GM10248 (cell line): Measurements from ENCODE around the gene MAP2K6.

Source experiments
- CTCF ChIA-PET: fragments of 300-600 bp; sonication (Branson Sonifier 250); formaldehyde crosslinking; extraction: SDS; loops from one replicate; lab custom pipeline; 2021; ENCODE audit warnings: antibody characterized with exemption; lab: Yijun Ruan, JAX
- POLR2A ChIA-PET: fragments of 350-650 bp; sonication (Branson Sonifier 250); formaldehyde crosslinking; extraction: SDS; loops from one replicate; lab custom pipeline; 2020; ENCODE audit warnings: antibody characterized with exemption; lab: Yijun Ruan, JAX
- DNase-seq: peaks from one replicate; pipeline ENCODE4 v3.0.0; 2012; ENCODE audit errors: extremely low spot score
- CTCF ChIP-seq: IDR thresholded peaks from 2 replicates; pipeline ENCODE4 v1.5.1; 2012; ENCODE audit warnings: mild to moderate bottlenecking, low read depth; ENCODE audit errors: extremely low read depth, missing control alignments, control extremely low read depth

MAP2K6 gene

DNA sequence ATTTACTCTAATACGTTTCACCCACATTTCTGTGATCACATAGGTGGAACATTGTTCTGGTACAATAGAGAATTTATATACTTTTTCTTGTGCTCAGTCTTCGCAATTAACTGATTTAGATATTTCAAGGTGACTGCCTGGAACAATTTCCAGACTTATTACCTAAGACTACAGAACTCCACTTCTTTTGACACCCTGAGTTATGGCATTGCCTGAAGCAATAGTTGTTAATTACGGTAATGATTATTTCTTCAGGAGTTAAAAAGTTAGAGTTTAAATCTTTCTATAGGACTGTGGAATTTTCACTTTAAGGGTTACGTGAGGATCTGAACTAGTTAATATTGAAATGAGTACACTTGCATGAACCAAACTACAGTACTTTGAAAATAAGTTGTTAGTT, 74.8 kb downstream of the MAP2K6 start:
- no peak for TF ChIP-seq CTCF
- ChIA-PET POLR2A (no interaction called here), CTCF (no interaction called here)
- DNase-seq: no peak

DNA sequence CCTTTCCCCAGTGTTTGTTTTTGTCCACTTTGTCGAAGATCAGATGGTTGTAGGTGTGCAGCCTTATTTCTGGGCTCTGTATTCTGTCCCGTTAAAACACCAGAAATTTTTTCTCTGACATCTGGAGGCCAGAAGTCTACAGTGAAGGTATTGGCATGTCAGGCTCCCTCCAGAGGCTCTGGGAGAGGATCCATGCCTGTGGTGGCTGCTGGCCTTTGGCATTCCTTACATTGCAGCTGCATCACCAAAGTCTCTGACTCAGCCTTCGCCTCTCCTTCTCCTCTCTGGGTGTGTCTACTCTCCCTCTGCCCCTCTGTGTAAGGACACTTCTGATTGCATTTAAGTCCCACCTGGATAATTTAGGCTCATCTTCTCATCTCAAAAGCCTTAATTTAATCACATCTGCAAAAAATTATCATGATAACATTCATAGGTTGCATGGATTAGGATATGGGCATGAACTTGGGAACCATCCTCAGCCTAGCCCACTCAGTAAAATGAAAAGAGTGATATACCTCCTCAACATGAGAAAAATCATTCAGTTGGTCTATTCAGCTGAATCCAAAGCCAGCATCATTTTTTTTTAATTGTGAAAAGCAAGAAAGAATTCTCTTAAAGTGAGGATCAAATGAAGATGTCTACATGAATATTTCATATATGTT, 78.0 kb downstream of the MAP2K6 start:
- no peak for TF ChIP-seq CTCF
- POLR2A ChIA-PET: no interaction called here
- DNase-seq: no peak
- CTCF ChIA-PET: no interaction called here

- no peak for DNase-seq
- CTCF ChIA-PET: interaction anchor here (0.8 to 1.5 kb wide), 6 partner anchors 9 to 101 kb away, joined by 3 to 5 read pairs (median 4); no protein-coding TSS in a partner anchor
- POLR2A ChIA-PET: no interaction called here
- TF ChIP-seq CTCF: no peak
Observed at GRCh38 chr17:69495787-69496186, 81.3 kb downstream of the MAP2K6 start.

- TF ChIP-seq CTCF: no peak
- no peak for DNase-seq
- ChIA-PET CTCF (interaction anchor here (1.2 to 12.4 kb wide), 3 partner anchors 12 to 26 kb away, joined by 3 to 113 read pairs (median 4); no protein-coding TSS in a partner anchor), POLR2A (no interaction called here)
Observed at GRCh38 chr17:69497161-69497560, 82.7 kb downstream of the MAP2K6 start.

GRCh38 chr17:69499318-69499717, 84.8 kb downstream of the MAP2K6 start:
- TF ChIP-seq CTCF: no peak
- DNase-seq: no peak
- ChIA-PET POLR2A (no interaction called here), CTCF (interaction anchor here (1.2 to 12.4 kb wide), 2 partner anchors 20 to 24 kb away, joined by 3 to 113 read pairs; no protein-coding TSS in a partner anchor)

- TF ChIP-seq CTCF: no peak
- DNase-seq: no peak
- ChIA-PET CTCF (interaction anchor here (0.7 to 12.4 kb wide), 5 partner anchors 10 to 29 kb away, joined by 3 to 113 read pairs (median 3); no protein-coding TSS in a partner anchor), POLR2A (interaction anchor here (0.5 to 0.7 kb wide), 2 partner anchors 106 to 1389 kb away, joined by 4 to 6 read pairs; no protein-coding TSS in a partner anchor)
Observed at GRCh38 chr17:69500911-69501429, 86.5 kb downstream of the MAP2K6 start.
